Suppressor macrophage treated with lipopolysaccharide for 4 hours (primary cell): Measurements from ENCODE around the gene POLR1C.
A peak's percentile ranks its signal among the peaks of the same experiment; 100 is the strongest.
"Not testable (repeated sequence)": the region's sequence is repeated elsewhere in the genome, so short reads cannot be mapped to it uniquely, and the experiment has no call there.

Experiments used
- DNase-seq: peaks from one replicate; pipeline ENCODE4 v3.0.0-alpha.2; 2020

Gene POLR1C

DNA sequence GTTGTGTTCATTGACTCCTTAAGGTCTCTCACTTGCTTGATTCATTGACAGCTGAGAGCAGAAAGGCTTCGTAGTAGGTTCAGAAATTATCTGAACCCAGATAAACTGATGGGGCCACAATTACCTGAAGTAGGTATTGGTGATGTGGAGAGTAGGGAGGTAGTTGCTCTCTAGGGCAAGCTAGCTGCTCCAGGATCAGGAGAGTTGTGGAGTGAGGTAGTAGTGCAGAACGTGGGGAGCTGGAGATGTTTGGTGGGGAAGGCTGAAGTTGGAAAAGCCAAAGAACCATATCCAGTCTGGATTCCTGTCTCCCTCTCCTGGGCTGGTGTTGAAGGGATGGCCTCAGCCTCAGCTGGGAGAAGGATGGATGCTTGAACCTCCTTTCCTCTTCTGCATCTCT, 23.7 kb upstream of the POLR1C start:
- no peak for DNase-seq

DNA sequence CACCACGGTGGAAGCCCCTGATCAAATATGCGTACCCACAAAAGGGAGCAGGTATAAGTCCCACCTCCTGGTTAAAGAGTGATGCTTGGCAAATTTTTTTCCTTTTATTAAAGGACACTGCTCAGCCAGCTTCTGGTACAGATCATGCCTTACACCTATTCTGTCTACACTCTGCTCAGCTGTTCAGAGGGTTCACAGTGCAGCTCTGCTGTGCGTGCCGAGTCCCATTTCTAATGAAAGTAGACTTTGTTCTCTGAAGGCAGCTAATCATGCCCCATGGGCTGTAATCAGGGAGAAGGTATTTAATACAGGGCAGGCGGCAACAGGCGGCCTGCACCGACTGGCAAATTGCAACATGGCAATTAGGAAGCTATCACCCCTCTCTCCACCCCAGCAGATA, 23.1 kb upstream of the POLR1C start:
- DNase-seq = no peak

GRCh38 chr6:43494321-43494720, 22.6 kb upstream of the POLR1C start:
- no peak for DNase-seq

DNA sequence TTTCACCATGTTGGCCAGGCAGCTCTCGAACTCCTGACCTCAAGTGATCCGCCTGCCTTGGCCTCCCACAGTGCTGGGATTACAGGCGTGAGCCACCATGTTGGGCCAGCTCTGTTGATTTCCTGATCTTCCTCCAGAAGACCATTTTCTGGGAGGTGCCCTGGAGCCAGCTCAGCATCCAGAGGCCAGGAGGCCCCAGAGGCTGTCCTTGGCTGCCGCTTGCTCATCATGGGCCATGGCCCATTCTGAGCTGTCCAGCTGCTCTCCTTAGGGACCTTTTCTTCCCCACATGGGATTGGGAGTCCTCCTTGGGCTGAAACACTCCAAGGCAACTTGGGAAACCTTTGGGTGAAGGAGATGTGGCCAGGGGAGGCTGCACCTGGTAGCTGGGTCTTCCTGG, 22.1 kb upstream of the POLR1C start:
- DNase-seq = no peak

- DNase-seq = no peak
These were observed 21.4 kb upstream of the POLR1C start for GRCh38 chr6:43495409-43495941.

GRCh38 chr6:43496370-43497128, 20.3 kb upstream of the POLR1C start:
- DNase-seq = no peak

- no peak for DNase-seq
These were observed 19.8 kb upstream of the POLR1C start for GRCh38 chr6:43497129-43497396.

DNA sequence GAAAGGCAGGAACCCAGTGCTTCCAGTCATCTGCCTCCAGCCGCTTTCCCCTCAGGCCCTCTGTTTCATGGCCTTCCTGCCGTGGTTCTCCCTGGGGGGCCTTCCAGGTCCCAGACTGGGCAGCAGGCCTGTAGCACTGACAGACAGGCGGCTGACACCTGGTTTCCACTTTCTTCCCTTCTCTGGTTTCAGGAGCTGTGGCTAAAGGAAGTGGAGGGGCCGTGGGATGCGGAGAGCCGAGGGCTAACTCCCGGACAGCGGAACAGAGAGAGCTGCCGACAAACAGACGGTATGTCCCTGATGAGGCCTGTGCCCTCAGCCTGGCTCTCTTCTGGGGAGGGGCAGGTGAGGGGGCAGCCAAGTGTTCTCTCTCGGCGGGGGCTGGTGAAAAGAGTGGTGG, 19.2 kb upstream of the POLR1C start:
- no peak for DNase-seq

DNA sequence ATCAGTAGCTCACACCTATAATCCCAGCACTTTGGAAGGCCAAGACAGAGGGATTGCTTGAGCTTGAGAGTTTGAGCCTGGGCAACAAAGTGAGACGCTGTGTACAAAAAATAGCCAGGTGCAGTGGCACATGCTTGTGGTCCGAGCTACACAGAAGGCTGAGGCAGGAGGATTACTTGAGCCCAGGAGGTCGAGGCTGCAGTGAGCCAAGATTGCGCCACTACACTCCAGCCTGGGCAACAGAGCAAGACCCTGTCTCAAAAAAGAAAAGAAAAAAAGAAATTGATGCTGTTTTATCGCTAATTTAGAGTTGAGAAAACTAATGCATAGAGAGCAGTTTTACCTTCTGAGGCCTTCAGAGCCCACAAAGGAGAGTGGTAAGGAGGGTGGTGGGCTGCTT, 18.6 kb upstream of the POLR1C start:
- not testable (repeated sequence) for DNase-seq

GRCh38 chr6:43499028-43499815, 17.7 kb upstream of the POLR1C start:
- no peak for DNase-seq

DNA sequence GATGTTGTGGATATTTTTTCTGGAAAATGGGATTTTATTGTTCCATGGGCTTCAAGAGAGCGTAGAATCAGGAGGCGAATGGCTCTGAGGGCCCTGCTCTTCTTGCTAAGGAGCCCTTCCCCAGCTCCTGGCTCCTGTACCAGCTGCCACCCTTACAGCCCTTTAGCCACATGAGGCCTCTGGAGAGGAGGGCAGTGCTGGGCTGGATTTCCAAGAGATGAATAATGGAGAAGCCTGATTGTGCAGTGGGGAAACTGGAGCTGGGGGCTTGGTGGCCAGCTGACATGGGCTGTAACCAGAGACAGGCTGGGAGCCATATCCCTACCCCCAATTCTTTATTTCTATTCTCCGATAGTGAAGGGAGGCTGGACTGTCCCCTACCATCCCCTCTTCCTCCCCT, 16.0 kb upstream of the POLR1C start:
- no peak for DNase-seq

- no peak for DNase-seq
These were observed 14.2 kb upstream of the POLR1C start for GRCh38 chr6:43502666-43503065.

DNA sequence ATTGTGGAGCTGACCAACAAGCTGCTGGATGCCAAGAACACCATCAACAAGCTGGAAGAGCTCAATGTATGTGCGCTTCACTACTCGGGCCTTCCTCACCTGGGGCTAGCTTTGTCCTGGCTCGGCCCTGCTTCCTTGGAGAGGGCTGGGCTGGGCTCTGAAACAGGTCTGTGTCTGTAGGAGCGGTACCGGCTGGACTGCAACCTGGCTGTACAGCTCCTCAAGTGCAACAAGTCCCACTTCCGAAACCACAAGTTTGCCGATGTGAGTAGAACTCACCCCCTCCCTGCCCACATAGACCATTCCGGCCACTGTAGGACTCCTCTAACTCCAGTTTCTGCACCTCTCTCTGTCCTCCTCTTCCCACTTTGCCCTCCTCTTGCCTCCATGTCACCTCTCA, 13.4 kb upstream of the POLR1C start:
- no peak for DNase-seq

DNA sequence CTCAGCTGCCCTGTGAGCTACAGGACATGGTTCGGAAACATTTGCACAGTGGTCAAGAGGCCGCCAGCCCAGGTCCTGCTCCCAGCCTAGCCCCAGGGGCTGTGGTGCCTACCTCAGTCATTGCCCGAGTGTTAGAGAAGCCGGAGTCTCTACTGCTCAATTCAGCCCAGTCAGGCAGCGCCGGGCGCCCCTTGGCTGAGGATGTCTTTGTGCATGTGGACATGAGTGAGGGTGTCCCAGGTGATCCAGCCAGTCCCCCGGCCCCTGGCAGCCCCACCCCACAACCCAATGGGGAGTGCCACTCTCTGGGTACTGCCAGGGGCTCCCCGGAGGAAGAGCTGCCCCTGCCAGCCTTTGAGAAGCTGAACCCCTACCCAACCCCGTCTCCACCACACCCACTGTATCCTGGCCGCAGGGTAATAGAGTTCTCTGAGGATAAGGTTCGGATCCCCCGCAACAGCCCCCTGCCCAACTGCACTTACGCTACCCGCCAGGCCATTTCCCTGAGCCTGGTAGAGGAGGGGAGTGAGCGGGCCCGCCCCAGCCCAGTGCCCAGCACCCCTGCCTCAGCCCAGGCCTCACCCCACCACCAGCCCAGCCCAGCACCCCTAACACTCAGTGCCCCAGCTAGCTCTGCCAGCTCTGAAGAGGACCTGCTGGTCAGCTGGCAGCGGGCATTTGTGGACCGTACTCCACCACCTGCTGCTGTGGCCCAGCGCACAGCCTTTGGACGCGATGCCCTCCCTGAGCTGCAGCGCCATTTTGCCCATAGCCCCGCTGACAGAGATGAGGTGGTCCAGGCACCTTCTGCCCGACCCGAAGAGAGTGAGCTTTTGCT, 11.9 kb upstream of the POLR1C start:
- DNase-seq = no peak

DNA sequence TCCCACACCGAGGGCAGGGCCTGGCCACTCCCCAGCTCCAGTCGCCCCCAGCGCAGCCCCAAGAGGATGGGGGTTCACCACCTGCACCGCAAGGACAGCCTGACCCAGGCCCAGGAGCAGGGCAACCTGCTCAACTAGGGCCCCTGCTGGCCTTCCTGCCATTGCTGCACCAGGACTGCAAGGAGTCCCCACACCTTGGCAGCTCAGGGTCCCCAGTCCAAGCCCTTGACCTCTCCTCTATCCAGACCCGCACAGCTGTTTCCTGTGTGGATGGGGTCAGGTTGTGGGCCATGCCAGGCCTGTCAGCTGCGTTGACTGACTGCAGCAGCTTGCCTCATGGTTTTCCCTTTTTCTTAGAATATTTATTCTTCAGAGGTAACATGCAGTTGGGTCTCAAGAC, 11.2 kb upstream of the POLR1C start:
- no peak for DNase-seq

DNA sequence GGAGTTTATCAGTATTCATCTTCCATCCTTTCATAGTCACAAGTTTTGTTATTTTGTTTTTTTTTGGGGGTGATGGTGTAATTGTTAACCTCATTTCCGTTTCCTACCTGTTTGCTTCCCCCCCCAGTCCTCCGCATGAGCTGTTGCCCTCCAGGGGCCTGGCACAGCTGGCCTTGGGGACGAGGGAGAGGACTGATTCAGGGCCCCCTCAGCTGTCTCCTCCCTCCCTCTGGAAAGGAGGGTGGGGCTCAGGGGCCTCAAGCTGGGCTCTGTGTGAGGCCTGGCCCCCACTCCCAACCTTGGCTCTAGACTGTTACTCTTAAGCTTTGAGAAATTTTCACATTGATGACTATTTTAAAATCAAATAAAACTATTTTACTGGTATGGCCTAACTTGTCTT, 10.7 kb upstream of the POLR1C start:
- no peak for DNase-seq

DNA sequence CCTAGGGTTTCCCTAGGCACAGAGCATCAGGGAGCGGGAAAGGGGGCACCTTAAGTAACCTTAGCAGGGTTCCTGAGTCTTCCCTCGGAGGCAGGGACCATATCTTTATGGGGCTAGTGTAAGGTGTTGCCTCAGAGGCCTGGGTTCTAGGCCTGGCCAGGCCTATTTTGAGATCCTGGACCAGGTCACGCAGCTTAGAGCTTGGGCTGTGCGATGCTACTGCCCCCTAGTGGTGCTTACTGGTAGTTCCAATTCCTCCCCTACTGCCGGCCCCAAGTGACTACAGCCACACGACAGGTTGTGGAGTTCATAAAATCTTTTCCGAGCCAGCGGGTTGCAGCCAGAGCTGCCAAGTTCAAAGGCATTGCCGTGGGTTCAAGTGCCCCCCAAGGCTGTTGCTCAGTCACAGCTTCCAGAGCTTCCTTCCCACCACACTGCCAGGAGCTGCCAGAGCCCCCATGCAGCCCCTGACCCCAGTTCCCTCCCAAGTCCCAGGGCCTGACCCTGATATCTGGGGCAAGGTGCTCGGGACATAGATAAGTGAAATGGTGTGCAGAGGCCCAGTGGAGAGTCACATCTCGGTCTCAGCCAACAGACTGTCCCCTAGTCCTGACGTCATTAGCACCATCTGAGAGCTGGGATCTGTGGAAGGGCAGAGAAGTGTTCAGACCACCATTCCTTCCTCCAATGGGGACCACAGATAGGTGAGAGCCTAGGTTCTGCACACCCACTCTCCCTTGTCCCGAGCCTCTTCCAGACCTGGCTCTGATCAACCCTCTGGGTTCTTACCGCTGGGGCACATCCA, 10.0 kb upstream of the POLR1C start:
- DNase-seq = peak; percentile 89

DNA sequence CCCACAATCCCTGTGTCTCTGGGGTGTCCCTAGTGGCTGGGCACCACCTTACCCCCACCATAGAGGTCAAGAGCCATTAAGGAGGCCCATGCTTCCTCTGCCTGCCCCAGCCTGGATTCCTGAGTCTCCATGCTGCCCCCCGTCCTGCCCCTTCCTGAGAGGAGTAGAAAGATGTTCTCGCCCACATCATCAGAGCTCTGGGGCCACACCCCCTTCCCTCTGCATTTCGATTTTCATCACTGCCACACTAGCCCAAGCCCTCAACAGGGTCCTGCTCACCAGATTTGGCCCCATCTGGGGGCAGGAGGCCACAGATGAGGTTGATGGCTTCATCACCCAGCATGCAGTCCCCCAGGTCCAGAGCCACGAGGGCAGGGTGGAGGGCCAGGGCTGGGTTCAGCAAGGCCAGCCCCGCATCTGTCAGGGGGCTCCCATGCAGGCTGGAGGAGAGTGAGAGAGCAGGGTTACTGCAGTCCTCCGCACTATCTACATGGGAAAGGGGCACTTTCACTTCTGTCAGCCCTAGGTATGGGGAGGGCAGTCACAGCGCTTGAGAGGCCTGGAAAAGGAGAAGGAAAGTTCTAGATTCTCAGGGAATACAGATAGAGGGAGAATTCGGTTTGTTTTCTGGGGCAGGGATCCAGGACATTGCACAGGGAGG, 8.3 kb upstream of the POLR1C start:
- no peak for DNase-seq

GRCh38 chr6:43509142-43509983, 7.5 kb upstream of the POLR1C start:
- DNase-seq = peak; percentile 7

DNA sequence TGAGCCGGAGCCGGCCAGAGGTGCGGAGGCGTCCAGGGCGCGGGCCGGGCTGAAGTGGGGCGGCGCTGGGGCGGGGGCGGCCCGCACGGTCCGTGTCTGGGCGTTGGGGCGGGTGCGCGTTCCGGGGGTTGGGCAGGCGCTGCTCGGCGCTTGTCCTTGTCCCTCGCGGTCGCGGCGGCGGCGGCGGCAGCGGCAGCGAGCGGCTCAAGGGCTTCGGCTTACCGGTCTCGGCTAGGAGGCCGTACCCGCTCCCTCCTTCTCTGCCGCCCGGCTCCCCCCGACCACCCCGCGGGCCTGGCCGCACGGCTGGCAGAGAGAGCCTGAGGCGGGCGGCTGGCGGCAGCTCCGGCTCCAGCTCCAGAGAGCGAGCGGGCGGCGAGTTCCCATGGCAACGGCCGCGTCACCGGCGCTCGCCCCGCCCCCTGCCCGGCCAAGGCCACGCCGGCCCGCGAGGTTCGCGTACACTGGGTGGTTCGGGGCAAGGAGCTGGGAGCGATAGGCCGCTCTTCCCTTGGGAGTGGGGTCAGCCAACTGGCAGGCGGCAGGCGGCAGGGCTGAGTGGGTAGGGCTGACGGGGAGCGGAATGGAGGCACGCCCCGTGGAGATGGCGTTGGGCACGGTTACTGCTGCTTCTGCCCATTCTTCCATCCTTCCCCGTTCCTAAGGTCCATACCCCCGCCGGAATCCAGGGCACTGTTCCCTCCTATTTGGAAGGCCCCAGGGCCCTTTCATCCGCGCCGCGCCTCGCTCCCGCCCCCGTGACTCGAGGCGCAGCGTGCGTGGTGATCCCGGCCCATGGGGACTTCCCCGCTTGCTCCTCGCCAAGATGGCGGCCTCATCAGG, 6.7 kb upstream of the POLR1C start, which contains the start of gene LRRC73:
LRRC73 (minus strand) TSS at position 363 of the 843 bp plus-strand sequence. CDS start 561 bp downstream, outside the sequence.
- peak; percentile 90 for DNase-seq
